ENCODE data around the gene VSX2.

Gene VSX2

DNA sequence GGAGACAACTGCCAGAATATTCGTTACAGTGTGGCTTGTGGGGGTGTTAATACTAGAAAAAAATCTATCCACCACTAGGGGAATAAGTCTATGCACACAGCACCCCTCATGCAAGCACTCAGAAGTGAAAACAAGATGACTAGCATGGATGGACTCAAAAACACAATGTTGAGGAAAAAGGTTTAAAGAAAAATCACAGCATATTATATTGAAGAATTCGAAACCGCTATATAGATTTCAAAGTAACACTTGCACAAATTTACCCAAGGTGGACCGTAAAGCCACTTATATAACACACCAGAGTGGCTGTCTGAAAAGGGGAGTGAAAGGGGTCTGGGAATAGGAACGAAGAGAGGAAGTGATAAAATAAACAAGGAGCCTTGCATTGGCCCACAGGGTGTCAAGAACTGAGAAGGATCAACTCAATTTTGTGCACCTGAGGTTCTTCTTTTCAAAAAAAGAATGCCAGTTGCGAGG, 62.9 kb downstream of the VSX2 start:
- DNase-seq (ENCODE audit: low read depth), result peak; percentile 12

DNA sequence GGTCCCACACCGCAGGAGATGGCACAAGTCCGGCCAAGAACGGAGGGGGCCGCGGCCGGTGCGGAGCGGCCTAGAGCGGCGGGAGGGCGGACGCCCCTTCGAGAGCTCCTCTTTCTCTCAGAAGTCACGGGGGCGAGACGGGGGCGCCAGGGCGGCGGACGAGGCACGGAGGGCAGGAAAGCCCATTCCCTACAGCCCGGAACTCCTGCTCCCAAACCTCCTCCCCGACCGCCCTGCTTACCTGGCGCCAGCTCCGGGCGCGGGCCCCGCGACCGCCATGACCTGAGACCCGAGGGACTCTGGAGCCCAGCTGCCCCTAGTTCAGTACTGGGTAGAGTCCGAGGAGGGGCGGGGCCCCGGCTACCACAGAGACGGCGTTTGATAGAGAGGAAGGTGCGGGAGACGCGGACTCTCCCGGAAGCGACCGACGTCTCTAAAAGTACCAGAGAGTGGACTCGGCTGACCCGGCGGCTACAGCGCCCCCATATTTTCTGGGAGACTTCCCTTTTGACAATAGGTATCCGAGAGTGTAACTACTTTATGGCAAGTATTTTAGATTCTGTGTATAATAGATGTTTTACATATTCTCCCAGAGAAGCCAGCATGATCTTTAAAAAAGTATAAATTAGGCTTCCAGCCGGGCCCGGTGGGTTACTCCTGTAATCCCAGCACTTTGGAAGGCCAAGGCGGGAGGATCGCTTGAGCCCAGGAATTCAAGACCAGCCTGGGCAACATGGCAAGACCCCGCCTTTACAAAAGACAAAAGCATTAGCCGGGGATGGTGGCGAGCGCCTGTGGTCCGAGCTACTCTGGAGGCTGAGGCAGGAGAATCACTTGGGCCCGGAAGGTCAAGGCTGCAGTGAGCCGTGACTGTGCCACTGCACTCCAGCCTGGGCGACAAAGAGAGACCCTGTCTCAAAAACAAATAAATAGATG, 63.7 kb downstream of the VSX2 start, which contains the start of gene ABCD4:
Gene ABCD4, minus strand, starts transcription at position 301 of the 936 bp plus-strand sequence. Its CDS starts 22 bp downstream, at position 279.
- DNase-seq (ENCODE audit: low read depth), result peak; percentile 73

DNA sequence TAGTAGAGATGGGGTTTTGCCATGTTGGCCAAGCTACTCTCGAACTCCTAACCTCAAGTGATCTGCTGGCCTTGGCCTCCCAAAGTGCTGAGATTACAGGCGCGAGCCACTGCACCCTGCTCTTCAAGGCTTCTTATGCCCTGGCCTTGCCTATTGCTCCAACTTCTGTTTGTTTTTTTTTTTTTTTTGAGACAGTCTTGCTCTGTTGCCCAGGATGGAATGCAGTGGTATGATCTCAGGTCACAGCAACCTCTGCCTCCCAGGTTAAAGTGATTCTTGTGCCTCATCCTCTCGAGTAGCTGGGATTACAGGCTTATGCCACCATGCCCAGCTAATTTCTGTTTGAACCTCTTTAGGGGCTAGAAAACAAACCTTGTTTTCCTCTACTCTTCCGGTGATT, 69.4 kb downstream of the VSX2 start:
- DNase-seq (ENCODE audit: low read depth), result no peak

DNA sequence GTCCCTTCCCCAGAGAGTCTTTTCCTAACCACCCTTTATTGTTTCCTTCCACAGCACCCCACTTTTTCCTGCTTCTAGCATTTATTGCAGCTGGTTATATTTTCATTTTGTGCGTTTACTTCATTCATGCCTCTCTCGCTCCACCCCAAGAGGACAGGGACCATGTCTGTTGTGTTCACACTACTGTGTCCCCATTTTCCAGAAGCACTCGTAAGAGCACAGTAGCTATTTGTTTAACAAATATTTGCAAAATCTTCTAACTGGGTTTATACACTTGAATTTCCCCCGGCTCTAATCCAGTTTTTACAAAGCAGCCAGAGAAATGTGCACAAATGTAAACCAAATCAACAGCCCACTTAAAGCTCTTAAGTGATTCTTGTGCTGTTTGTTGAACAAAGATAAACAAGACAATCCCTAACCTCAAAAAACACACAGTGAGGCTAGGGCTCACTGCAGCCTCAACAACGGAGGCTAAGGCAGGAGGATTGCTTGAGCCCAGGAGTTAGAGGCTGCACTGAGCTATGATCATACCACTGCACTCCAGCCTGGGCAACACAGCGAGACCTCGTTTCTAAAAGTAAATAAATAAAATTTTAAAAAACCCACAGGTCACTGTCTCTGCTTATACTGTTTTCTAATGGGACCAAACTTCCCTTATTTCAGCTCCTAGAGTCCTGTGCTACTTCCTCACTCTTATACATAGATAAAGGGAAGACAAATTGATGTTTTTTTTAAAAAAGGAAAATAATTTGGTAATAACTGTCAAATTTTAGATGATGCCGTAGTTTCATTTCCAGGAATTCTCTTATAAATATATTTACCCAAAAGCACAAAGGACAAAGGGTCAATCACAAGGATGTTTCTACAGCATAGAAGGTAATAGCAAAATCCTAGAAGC, 70.1 kb downstream of the VSX2 start:
- no peak for DNase-seq (ENCODE audit: low read depth)

DNA sequence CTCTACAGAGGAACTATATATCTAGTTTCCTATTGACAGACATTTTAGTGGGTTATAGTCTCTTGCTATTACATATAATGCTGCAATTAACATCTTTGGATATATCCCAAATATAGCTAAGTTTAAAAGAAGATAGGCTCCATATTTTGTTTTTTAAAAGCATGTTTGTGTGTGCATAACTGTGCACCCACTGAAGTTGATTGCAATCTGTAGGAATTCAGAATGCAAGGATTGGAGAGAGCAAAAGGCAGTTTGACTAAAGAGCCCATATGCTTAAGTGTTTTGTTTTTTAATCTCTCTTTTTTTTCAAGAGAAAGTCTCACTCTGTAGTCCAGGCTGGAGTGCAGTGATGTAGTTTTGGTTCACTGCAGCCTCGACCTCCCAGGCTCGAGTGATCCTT, 72.9 kb downstream of the VSX2 start:
- no peak for DNase-seq (ENCODE audit: low read depth)
